ENCODE measurements around the gene PFDN2.
"Not testable (repeated sequence)": the region's sequence is repeated elsewhere in the genome, so short reads cannot be mapped to it uniquely, and the experiment has no call there.

The PFDN2 gene

GRCh38 chr1:161079436-161080110 is 38.3 kb downstream of the PFDN2 start:
- DNase-seq, result no peak

- no peak for DNase-seq
These were observed 40.4 kb downstream of the PFDN2 start for GRCh38 chr1:161077426-161077825.

- no peak for DNase-seq
These were observed 41.4 kb downstream of the PFDN2 start for GRCh38 chr1:161076410-161076809.

- DNase-seq, result no peak
These were observed 43.0 kb downstream of the PFDN2 start for GRCh38 chr1:161074676-161075368.

GRCh38 chr1:161073474-161074121 is 44.2 kb downstream of the PFDN2 start:
- DNase-seq, result no peak

GRCh38 chr1:161072751-161073449 is 44.9 kb downstream of the PFDN2 start:
- no peak for DNase-seq

GRCh38 chr1:161071886-161072371 is 45.9 kb downstream of the PFDN2 start:
- peak; percentile 14 for DNase-seq

- no peak for DNase-seq
These were observed 47.1 kb downstream of the PFDN2 start for GRCh38 chr1:161070761-161071160.

GRCh38 chr1:161069731-161070270 is 48.0 kb downstream of the PFDN2 start, which contains the start of gene ARHGAP30:
TSS of gene ARHGAP30 (minus strand) at chr1:161069891. CDS start at chr1:161069624, 267 bp downstream.
- no peak for DNase-seq

- no peak for DNase-seq
These were observed 48.6 kb downstream of the PFDN2 start for GRCh38 chr1:161069241-161069640.

GRCh38 chr1:161068306-161069234 is 49.3 kb downstream of the PFDN2 start:
- no peak for DNase-seq

GRCh38 chr1:161066694-161067093 is 51.1 kb downstream of the PFDN2 start:
- DNase-seq, result no peak

GRCh38 chr1:161065681-161066080 is 52.2 kb downstream of the PFDN2 start:
- not testable (repeated sequence) for DNase-seq

- not testable (repeated sequence) for DNase-seq
These were observed 53.9 kb downstream of the PFDN2 start for GRCh38 chr1:161063936-161064335.

GRCh38 chr1:161061419-161061818 is 56.4 kb downstream of the PFDN2 start:
- no peak for DNase-seq

GRCh38 chr1:161059293-161059692 is 58.5 kb downstream of the PFDN2 start:
- DNase-seq, result no peak

- DNase-seq, result no peak
These were observed 63.0 kb downstream of the PFDN2 start for GRCh38 chr1:161054805-161055204.

GRCh38 chr1:161054232-161054631 is 63.6 kb downstream of the PFDN2 start:
- DNase-seq, result no peak

GRCh38 chr1:161052899-161053298 is 64.9 kb downstream of the PFDN2 start:
- DNase-seq, result no peak

GRCh38 chr1:161051219-161051618 is 66.6 kb downstream of the PFDN2 start:
- DNase-seq, result no peak
